GM21526 (cell line): Measurements from ENCODE around the gene PI4K2B.
"Not testable (repeated sequence)": the region's sequence is repeated elsewhere in the genome, so short reads cannot be mapped to it uniquely, and the experiment has no call there.

Experiments
- ATAC-seq: cut with Tn5 transposase; IDR thresholded peaks from one replicate; pipeline ENCODE4 v1.9.1; 2021; ENCODE audit warnings: moderate library complexity; ENCODE audit not compliant: unreplicated experiment, low FRiP score

Gene PI4K2B

GRCh38 chr4:25233737-25234389, at the start of gene PI4K2B:
TSS of gene PI4K2B (plus strand) at chr4:25234033. CDS start at chr4:25234164, 131 bp downstream.
- ATAC-seq, result peak; percentile 69

GRCh38 chr4:25184056-25184455, 49.8 kb upstream of the PI4K2B start:
- ATAC-seq, result no peak

GRCh38 chr4:25190407-25190806, 43.4 kb upstream of the PI4K2B start:
- no peak for ATAC-seq

GRCh38 chr4:25198713-25199112, 35.1 kb upstream of the PI4K2B start:
- no peak for ATAC-seq

- ATAC-seq, result no peak
Measured at GRCh38 chr4:25207997-25208396, 25.8 kb upstream of the PI4K2B start.

GRCh38 chr4:25209702-25210101, 24.1 kb upstream of the PI4K2B start:
- no peak for ATAC-seq

- ATAC-seq, result no peak
Measured at GRCh38 chr4:25211721-25212120, 22.1 kb upstream of the PI4K2B start.

- no peak for ATAC-seq
Measured at GRCh38 chr4:25212822-25213221, 21.0 kb upstream of the PI4K2B start.

- ATAC-seq, result no peak
Measured at GRCh38 chr4:25213347-25213979, 20.4 kb upstream of the PI4K2B start.

- ATAC-seq, result not testable (repeated sequence)
Measured at GRCh38 chr4:25214750-25215149, 19.1 kb upstream of the PI4K2B start.

- no peak for ATAC-seq
Measured at GRCh38 chr4:25215511-25215910, 18.3 kb upstream of the PI4K2B start.

- no peak for ATAC-seq
Measured at GRCh38 chr4:25221377-25221776, 12.5 kb upstream of the PI4K2B start.

GRCh38 chr4:25223802-25224375, 9.9 kb upstream of the PI4K2B start:
- ATAC-seq, result no peak

GRCh38 chr4:25229804-25230203, 4.0 kb upstream of the PI4K2B start:
- ATAC-seq, result no peak

- no peak for ATAC-seq
Measured at GRCh38 chr4:25233194-25233593, 639 bp upstream of the PI4K2B start.

GRCh38 chr4:25234390-25235370, 847 bp downstream of the PI4K2B start:
- ATAC-seq, result peak; percentile 56

GRCh38 chr4:25235401-25235800, 1.6 kb downstream of the PI4K2B start:
- no peak for ATAC-seq

GRCh38 chr4:25236030-25236429, 2.2 kb downstream of the PI4K2B start:
- ATAC-seq, result not testable (repeated sequence)

GRCh38 chr4:25236971-25237370, 3.1 kb downstream of the PI4K2B start:
- no peak for ATAC-seq

- no peak for ATAC-seq
Measured at GRCh38 chr4:25238052-25238451, 4.2 kb downstream of the PI4K2B start.

- not testable (repeated sequence) for ATAC-seq
Measured at GRCh38 chr4:25239528-25239927, 5.7 kb downstream of the PI4K2B start.
